HG02870 (cell line): Measurements from ENCODE around the gene CAP2.
"Not testable (repeated sequence)": the region's sequence is repeated elsewhere in the genome, so short reads cannot be mapped to it uniquely, and the experiment has no call there.

Source experiments
- ATAC-seq: cut with Tn5 transposase; IDR thresholded peaks from one replicate; pipeline ENCODE4 v1.9.1; 2021; ENCODE audit warnings: mild to moderate bottlenecking, moderate library complexity; ENCODE audit not compliant: unreplicated experiment

CAP2 gene

DNA sequence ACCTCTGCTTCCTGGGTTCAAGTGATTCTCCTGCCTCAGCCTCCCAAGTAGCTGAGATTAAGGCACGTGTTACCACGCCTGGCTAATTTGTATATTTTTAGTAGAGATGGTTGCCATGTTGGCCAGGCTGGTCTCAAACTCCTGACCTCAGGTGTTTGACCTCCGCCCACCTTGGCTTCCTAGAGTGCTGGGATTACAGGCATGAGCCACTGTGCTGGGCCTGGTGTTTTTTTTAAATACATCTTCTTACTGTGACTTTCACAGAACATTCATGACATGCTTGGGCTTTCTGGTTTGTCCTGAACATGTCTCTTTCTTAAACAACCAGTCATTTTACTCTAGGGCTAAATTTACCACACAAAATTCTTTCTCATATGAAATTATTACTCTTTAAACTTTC is 172.0 kb downstream of the CAP2 start:
- ATAC-seq: no peak

DNA sequence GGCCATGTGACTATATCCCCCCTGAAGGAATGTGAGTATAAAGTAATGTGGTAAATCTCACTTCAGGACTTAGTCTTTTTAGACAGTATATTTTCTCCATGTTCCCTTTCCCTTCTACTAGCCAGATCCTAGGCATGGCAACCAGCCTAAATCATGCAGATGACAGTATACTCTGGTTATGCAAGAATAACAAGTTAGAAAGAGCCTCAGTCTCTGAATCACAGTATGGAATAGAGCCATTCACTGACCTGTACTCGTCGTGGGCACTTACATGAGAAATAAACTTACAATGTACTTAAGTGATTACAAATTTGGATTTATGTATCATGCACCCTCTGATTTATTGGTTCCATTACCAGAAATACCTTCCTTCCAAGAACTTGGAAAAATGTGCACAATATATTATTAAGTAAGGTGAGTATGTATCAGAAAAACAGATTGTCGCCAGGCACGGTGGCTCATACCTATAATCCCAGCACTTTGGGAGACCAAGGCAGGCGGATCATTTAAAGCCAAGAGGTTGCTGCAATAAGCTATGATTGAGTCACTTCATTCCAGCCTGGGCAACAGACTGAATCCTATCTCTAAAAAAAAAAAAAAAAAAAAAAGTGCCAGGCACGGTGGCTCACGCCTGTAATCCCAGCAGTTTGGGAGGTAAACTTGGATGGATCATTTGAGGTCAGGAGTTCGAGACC is 181.6 kb downstream of the CAP2 start:
- ATAC-seq: no peak

DNA sequence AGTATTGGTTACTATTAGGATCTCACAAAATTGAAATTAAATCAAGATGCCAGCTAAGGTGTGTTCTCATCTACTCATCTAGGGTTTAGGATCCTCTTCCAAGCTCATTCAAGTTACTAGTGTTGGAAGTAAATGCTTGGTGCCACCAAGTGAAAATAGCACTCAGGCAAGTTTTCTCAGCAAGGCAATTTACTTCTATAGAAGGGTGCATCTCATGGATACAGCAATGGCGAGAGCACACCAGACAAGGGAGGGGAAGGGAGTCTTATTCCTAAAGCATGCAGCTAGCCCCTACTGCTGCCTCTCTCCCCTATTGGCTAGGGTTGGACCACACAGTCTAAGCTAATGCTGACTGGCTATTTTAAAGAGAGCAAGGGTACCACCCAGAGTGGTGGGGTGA is 183.7 kb downstream of the CAP2 start:
- ATAC-seq: no peak

DNA sequence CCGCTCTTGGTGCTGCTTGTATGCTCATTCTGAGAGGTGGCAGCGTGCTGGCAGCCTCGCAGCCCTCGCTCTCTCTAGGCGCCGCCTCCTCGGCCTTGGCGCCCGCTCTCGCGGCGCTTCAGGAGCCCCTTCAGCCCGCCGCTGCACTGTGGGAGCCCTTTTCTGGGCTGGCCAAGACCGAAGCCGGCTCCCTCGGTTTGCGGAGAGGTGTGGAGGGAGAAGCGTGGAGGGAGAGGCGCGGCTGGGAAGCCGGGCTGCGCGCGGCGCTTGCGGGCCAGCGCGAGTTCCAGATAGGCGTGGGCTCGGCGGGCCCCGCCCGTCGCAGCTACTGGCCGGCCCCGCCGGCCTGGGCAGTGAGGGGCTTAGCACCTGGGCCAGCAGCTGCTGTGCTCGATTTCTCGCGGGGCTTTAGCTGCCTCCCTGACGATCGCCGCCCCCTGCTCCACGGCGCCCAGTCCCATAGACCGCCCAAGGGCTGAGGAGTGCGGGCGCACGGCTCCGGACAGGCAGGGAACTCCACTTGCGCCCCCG is 187.2 kb downstream of the CAP2 start:
- ATAC-seq: no peak

DNA sequence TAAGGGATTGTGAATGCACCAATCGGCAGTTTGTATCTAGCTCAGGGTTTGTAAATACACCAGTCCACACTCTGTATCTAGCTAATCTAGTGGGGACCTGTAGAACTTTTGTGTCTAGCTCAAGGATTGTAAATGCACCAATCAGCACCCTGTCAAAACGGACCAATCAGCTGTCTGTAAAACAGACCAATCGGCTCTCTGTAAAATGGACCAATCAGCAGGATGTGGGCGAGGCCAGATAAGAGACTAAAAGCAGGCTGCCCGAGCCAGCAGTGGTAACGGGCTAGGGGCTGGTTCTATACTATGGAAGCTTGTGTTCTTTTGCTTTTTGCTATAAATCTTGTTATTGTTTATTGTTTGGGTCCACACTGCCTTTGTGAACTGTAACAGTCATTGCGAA is 187.9 kb downstream of the CAP2 start:
- not testable (repeated sequence) for ATAC-seq

DNA sequence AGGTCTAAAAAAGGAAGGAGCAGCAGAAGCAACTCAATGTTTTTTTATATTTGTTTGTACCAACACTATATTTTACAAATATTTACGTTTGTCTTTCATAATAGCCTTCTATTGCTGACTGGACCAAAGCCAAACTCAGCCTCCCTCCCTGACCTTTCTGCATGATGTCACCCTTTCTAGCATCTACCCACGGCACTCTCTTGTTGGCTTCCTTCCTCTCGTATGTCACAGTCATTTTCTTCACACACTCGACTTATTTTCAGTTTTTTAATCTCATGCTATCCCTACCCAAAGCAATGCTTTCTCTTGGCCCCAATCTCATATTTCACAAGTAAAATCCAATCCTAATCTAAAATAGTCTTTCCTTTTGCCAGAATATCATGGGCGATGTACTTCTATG is 190.4 kb downstream of the CAP2 start:
- ATAC-seq: no peak

DNA sequence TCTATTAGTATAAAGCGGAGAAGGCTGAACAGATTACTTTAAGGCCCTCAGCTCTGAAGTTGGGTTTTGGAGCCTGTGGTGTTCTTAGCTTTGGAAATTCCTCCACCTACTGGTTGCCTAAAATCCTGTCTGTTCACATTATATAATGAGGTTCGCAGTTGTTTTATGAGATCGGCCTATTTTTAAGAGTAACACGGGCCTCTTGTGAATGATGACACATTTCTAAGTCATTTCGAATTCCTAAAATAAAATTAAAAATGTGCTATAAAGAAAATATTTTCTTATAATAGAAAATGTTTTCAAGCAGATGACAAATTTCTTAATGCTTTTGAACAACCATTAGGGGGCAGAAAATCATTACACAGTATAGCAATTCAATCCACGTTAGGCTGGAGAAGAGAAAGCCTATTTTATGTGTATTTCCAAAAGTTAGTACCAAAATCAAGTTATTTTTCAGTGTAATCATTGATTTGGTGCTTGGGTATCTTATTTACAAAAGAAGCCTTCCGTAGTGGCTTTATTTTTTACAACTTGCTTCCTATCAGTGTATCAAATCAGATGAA is 190.9 kb downstream of the CAP2 start:
- no peak for ATAC-seq

DNA sequence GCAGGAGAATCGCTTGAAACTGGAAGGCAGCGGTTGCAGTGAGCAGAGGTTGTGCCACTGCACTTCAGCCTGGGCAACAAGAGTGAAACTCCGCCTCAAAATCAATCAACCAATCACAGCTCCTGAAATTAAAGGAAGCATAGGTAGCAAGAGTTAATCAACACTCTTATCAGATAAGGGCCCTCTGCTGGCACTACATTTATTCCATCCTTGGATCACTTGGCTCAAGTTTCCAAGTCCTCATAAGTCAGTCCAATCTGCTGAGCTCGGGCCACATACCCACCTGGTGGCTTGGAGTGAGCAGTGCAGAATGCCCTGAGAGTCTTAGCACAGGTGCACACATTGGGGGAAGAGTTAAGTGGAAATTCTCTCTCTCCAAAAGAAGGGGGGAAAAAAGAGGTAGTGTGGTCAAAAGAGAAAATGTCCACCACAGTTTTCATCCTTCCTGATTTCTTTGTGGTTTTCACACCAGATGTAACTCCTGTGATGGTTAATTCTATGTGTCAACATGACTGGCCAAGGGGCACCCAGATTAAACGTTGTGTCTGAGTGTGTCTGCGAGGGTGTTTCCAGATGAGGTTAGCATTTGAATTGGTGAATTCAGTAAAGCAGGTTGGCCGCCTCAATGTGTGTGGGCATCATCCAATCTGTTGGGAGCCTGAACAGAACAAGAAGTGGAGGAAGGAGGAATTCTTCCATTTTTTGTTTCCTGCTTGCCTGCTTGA is 192.5 kb downstream of the CAP2 start:
- ATAC-seq: no peak

DNA sequence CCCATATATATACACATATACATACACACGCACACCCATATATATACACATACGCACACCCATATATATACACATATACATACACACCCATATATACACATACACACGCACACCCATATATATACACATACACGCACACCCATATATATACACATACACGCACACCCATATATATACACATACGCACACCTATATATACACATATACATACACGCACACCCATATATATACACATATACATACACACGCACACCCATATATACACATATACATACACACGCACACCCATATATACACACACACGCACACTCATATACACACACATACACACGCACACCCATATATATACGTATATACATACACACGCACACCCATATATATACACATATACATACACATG is 193.2 kb downstream of the CAP2 start:
- ATAC-seq: not testable (repeated sequence)

DNA sequence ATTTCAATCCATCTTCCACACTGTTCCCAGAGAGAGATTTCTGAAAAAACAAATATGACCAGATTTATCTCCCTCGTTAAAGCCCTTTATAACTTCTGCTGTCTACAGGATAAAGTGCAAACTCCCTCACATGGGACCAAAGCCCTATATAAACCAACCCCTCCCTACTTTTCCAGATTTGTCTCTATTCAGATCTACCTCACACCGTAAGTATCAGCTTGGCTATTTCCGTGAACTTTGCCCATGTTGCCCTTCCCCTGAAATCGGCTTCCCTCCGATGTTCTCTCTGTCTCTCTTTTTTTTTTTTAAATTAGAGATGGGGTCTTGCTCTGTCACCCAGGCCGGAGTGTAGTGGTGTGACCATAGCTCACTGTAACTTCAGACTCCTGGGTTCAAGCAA is 194.6 kb downstream of the CAP2 start:
- ATAC-seq: no peak

DNA sequence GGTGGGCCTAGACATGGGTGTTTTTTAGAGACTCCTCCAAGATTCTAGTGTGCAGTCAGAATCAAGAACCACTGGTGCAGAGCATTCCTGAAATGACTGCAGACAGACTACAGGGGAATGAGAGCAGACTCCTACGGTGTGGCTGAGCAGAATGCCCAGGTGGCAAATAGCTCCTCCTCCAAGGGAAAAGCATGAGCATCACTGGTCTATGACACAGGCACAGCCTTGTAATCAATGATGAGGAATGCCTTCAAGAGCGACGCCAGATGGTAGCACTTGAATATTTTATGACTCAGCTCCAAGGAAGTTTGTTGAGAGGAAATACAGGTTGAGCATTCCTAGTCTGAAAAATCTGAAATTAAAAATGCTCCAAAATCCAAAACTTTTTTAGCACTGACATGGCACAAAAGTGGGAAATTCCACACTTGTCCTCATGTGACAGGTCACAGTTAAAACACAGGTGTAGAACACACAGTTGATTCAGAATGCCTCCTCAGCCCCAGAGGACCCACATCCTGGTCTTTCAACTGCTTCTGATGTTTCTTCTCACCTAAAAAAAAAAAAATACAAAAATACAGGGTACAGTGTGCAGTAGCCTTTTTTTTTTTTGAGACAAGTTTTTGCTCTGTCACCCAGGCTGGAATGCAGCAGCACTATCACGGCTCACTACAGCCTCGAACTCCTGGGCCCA is 196.2 kb downstream of the CAP2 start:
- ATAC-seq: peak; percentile 74

DNA sequence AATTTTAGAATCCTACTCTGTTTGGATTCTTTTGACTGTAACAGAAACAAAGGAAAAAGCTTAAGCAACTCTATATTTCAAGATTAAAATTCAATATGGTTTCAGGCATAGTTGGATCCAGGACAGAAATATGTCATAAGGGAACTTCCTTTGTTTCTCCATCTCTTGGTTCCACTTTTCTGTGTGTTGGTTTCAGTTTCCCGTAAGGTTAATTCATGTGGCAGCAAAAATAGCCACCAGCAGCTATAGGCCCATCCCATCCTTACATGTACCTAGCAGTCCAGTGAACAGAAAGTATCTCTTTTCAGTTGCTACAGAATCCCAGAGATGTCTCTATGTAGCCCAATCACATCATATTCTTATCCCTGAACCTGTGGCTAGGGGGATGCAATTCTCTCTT is 197.9 kb downstream of the CAP2 start:
- ATAC-seq: no peak

DNA sequence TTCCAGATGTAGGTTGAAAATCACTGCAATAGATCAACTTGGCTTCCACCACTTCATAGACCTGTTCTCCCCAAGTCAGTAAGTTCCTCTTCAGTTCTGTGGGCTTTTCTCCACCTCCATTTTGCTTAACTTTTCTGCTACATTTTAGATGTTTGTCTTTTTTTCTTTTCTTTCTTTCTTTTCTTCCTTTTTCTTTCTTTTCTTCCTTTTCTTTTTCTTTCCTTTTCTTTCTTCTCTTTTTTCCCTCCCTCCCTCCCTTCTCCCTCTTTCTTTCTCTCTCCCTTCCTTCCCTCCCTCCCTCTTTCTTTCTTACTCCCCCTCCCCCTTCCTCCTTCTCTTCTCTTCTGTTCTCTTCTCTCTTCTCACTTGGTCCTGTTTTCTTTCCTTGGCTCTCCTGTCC is 199.9 kb downstream of the CAP2 start:
- no peak for ATAC-seq

DNA sequence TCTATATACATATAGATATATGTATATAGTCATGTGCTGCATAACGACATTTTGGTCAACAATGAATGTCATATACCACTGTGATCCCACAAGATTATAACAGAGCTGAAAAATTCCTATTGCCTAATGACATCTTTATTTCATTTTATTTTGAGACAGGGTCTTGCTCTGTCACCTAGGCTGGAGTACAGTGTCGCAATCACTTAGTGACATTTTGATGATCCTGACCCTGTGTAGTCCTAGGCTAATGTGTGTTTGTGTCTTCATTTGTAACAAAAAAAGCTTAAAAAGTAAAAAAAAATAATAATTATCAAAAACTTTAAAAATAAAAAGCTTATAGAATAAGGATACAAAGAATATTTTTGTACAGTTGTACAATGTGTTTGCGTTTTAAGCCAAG is 202.7 kb downstream of the CAP2 start:
- no peak for ATAC-seq

DNA sequence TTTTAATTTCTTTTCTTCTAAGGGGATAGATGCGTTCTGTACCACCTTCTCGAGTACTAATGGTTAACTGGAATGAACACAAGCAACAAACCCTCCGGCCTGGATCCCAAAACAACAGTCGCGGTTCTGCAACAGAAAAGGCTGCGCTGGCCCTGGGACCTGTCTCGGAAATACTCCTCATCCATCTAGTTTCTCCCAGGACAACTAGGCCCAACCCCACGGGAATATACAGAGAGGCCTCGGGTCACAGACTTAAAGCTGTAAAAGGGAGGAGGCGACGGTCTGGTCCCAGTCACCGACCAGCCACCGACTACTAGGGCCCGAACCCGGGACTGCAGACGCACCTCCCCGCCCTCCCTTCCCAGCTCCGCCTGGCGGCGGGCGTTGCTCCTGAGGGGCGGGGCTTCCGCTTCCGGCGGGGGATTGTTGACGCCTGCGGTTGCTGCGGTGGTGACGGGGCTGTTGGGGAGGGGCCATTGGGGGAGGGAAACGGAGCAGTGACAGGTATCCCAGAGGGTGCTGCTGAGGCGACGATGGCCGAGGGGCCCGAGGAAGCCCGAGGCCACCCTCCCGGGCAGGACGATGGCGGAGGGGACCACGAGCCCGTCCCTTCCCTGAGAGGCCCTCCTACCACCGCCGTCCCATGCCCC is 206.6 kb downstream of the CAP2 start, which contains the start of gene FAM8A1:
FAM8A1 (plus strand) TSS at position 426 of the 650 bp plus-strand sequence; CDS start at position 534, 108 bp downstream.
- ATAC-seq: peak; percentile 90

DNA sequence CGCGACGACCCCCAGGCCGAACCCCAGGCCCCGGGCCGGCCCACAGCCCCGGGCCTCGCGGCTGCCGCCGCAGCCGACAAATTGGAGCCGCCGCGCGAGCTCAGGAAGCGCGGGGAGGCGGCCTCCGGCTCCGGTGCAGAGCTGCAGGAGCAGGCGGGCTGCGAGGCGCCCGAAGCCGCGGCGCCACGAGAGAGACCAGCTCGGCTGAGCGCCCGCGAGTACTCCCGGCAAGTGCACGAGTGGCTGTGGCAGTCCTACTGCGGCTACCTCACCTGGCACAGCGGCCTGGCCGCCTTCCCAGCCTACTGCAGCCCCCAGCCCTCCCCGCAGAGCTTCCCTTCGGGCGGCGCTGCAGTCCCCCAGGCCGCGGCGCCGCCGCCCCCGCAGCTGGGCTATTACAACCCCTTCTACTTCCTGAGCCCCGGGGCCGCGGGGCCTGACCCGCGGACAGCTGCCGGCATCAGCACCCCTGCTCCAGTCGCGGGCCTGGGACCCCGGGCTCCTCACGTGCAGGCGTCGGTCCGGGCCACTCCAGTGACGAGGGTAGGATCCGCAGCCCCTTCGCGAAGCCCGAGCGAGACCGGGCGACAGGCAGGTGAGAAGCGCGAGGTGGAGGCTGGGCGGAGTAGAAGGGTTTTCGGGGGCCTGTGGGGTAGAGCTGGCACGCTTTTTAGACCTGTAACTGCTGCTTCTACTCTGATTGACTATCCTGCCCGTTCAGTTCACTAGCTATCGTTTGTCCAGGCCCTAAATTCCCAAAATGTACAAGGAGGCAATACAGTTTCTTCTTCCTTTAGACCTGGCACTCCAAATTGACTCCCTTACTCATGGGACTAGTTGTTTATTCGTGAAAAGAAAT is 207.4 kb downstream of the CAP2 start:
- peak; percentile 51 for ATAC-seq

DNA sequence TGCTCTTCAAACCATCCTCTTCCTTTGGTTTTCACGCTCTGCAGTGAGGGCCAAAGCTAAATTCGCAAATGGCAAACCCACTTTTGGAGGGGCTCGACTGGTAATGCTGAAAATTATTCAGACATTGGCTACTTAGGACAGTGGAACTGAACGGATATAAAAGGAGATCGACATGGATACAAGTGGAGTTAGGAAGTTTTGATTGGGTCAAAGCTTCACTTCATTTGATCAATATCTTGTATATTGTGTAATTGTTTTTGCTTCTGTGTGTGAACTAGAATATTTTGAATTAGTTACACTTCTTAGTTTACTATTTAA is 207.9 kb downstream of the CAP2 start:
- no peak for ATAC-seq

DNA sequence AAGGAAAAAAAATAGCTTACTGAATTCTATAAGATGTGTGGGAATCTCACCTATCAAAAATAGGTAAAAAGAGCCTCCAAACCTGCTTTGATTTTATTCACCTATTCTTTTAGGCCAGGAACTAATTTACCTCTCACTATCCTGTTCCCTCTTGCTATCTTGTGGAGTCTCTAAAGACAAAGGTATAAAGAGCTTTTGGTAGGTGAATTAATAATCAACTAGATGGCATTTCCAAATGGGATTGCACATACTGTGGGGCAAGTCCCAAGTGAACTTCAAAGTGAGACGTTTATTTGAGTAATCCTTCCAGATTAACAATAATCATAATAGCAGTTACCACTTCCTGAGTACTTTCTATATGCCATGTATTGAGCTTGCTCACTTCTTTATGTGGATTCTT is 209.5 kb downstream of the CAP2 start:
- no peak for ATAC-seq

DNA sequence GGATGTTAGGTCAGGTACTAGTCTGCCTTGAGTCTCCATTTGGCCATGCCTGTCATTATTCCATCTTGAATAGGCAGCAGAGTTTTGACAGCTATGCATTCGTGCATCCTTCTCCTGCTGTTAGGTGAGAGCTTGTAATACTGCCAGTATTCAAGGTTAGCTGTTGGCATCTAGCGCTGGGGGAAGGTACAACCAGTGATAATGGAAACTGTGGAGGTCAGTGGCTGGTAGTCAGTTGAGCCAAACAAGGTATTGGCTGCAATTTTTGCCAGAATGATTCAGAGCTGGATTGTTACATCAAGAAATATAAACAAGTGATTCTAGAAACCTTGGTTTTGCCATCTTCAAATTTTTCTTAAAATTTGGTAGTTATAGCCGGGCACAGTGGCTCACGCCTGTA is 213.2 kb downstream of the CAP2 start:
- ATAC-seq: no peak
